MG63 (cell line): ENCODE data around the gene ZSWIM6. TPM values are rescaled to one million over a fixed set of nuclear protein-coding genes. Genes with fewer than 3 reads are reported as not detected.
A peak's percentile ranks its signal among the peaks of the same experiment; 100 is the strongest.

ENCODE experiments used
- DNase-seq: peaks from one replicate; pipeline ENCODE4 v3.0.0-alpha.2; 2020
- H3K27me3 ChIP-seq: fragments of 250-450 bp; sonication (Bioruptor Pico); 2 replicates; pipeline ENCODE4 v1.5.1; 2020; ENCODE audit warnings: mild to moderate bottlenecking, moderate library complexity
- H3K36me3 ChIP-seq: fragments of 250-450 bp; sonication (Bioruptor Pico); 2 replicates; pipeline ENCODE4 v1.5.1; 2020; ENCODE audit warnings: mild to moderate bottlenecking, moderate library complexity
- H3K4me3 ChIP-seq: fragments of 250-450 bp; sonication (Bioruptor Pico); 2 replicates; pipeline ENCODE4 v1.5.1; 2020; ENCODE audit warnings: mild to moderate bottlenecking, moderate library complexity
- H3K9me3 ChIP-seq: fragments of 250-450 bp; sonication (Bioruptor Pico); 2 replicates; pipeline ENCODE4 v1.5.1; 2020; ENCODE audit warnings: mild to moderate bottlenecking, moderate library complexity
- total RNA-seq: library from RNA; depleted of rRNA; stranded (reverse); fragments of >200 nt; shearing (Covaris generic); gene quantifications from 2 replicates; pipeline ENCODE4 v1.2.3, GENCODE V29; 2014; ENCODE audit warnings: low replicate concordance

ZSWIM6 gene
- total RNA-seq, 1 experiment from 2014 or later, result 3.3 TPM

DNA sequence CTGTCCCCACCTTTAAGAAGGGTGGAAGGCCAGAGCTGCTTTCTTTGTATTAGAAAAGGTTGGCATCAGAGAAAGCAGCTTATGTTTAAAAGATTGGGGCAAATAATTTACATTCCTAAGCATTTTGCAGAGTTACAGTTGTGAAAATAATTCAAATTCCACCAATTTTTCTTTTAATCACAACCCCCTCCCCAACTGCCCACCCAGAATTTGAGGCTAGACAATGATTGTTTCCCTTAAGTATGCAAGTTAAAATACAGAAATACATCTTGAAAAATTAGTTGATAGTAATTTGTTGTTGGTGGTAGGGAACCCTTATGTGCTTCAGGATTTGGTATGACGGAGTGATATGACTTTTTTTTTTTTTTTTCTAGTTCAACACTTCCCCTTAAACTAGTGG is 133.0 kb downstream of the ZSWIM6 start:
- H3K36me3 ChIP-seq, result no peaks in the 10 kb centered on the region
- no peaks in the 10 kb centered on the region for H3K9me3 ChIP-seq
- no peak overlapping the region for H3K4me3 ChIP-seq
- no peak for DNase-seq
- no peaks in the 10 kb centered on the region for H3K27me3 ChIP-seq

DNA sequence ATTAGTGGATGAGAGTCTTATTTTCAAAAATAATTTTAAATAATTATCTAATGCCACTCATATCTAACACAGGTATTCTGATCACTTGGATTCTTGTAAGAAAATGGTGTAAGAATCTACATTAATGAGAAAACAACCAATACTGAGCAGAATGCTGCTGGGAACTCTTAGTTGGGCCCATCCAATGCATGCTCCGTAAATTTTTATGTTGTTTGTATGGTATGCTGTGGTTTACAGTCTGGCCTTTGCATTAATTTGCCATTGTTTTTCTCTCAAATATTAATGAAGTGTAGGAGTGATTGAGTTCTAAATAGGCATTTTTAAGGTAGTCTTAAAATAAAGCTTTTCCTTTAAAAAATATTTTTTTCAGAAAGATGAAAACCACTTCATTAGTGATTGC is 133.4 kb downstream of the ZSWIM6 start:
- no peak for DNase-seq
- Histone ChIP-seq H3K36me3 (no peaks in the 10 kb centered on the region), H3K9me3 (no peaks in the 10 kb centered on the region), H3K27me3 (no peaks in the 10 kb centered on the region), H3K4me3 (no peak overlapping the region)

DNA sequence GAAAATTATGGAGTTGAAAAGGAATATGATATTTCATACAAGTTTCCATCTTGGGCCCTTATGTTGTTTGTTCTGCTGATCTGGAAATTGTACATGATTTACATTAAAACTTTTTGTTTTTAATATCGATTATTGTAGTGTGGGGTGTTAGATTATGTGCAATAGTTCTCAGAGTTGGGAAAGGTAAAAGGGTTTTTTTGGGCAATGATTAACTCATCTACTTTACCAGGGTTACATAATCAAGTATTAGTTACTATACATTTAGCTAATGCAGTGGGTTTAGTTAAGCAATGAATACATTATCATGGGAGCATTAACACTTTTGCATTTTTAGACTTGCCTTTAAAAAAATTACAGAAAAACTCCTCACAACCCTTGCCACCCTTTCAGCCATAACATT is 134.0 kb downstream of the ZSWIM6 start:
- DNase-seq, result no peak
- no peaks in the 10 kb centered on the region for H3K9me3 ChIP-seq
- no peak overlapping the region for H3K4me3 ChIP-seq
- H3K27me3 ChIP-seq, result no peaks in the 10 kb centered on the region
- H3K36me3 ChIP-seq, result no peaks in the 10 kb centered on the region

DNA sequence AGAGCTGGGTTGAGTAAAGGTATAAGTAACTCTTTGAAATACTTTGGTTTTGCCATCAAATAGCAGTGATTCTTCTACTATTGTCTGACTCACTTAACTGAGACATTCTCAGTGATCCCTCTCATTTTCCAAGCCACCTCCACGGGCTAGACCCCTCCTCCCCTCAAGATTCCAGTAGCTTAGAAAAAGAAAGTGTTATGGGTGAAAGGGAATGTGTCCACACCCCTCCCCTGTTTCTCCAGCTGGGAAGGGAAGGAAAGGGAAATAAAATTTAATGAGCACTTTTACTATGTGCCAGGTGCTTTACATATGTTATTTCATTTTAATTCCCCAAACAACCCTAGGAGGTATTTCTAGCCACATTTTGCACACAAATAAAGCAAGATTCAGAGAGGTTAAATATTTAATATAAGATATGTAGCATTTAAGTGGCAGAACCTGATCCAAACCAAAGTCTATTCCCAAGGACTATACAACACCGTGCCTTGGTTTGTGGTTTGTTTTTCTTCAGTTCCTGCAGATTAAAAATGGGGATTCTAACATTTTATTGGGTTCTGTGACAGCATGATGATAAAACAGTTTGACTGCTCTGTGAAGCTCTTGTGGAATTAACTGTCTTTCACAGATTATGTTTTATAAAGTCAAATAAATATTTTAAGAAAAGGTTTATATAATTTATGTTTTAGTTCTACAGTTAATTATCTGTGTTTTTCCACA is 135.9 kb downstream of the ZSWIM6 start:
- H3K9me3 ChIP-seq, result no peaks in the 10 kb centered on the region
- peaks cover 2% of the 10 kb centered on the region; the same call in 1 of the 2 replicates for H3K36me3 ChIP-seq
- no peaks in the 10 kb centered on the region for H3K27me3 ChIP-seq
- H3K4me3 ChIP-seq, result no peak overlapping the region
- peak; percentile 24 for DNase-seq

DNA sequence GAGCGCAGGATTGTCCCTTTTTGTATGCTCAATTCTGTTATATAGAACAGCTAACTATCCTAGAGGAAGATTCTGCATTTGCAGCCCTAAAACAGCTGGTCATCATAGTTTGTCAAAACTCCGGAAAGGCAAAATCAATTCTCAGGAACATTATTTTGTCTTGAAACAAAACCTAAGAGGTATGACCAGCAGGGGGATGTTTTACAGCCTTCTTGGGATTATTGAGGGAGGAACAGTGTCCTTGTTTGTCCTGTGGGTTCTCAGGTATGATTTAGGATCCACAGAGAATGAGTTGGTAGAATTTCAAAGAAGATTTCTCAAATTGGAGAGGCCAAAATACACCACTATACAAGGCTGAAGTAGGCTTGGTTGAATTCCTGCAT is 136.4 kb downstream of the ZSWIM6 start:
- DNase-seq, result no peak
- H3K4me3 ChIP-seq, result no peak overlapping the region
- H3K9me3 ChIP-seq, result no peaks in the 10 kb centered on the region
- no peaks in the 10 kb centered on the region for H3K27me3 ChIP-seq
- H3K36me3 ChIP-seq, result peaks cover 3% of the 10 kb centered on the region; the same call in 1 of the 2 replicates

DNA sequence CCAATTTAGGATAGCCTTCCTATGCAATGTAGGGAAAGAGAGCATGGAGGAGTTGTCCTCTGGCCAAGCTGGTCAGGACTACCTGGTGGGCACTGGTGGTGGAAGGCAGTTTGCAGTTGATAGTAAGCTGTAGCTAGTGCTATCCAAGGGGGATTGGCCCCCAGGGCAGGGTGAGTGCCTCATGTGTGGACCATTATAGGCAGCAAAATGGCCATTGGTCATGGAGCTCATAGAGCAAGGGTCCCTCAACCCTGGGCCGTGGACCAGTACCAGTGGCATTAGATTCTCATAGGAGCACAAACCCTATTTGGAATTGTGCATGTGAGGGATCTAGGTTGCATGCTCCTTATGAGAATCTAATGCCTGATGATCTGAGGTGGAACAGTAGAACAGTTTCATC is 139.3 kb downstream of the ZSWIM6 start:
- no peaks in the 10 kb centered on the region for H3K9me3 ChIP-seq
- H3K27me3 ChIP-seq, result no peaks in the 10 kb centered on the region
- DNase-seq, result no peak
- no peak overlapping the region for H3K4me3 ChIP-seq
- H3K36me3 ChIP-seq, result peaks cover 3% of the 10 kb centered on the region; the same call in 1 of the 2 replicates

DNA sequence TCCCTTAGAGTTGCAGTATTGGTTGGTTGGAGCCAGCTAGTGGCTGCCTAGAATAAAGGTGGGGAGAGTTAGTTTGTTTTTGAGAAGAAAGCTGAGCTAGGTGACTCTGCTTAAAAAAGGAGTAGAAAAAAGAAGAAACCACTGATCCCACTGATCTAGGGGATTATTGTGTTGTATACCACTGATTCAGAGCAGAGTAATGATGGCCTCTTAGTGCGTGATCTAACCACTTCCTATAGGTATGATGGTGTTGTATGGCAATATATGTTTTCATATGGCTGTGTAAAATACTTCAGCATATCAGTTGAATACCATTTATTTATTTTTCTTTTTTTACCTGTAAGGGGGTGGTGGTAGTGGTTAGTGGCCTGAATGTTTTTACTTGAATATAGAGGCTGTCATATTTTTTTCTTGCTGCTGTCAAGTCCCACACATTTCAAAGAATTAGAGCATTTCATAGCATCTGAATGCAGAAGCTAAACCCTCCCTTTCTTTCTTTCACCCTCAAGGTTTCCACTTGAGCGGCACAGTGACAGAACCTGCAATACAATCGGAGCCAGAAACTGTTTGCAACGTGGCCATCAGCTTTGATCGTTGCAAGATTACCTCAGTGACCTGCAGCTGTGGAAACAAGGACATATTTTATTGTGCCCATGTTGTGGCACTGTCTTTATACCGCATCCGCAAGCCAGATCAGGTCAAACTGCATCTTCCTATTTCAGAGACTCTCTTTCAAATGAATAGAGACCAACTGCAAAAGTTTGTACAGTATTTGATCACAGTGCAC is 140.3 kb downstream of the ZSWIM6 start:
- Histone ChIP-seq H3K9me3 (no peaks in the 10 kb centered on the region), H3K36me3 (peaks cover 3% of the 10 kb centered on the region; the same call in 1 of the 2 replicates), H3K4me3 (no peak overlapping the region), H3K27me3 (no peaks in the 10 kb centered on the region)
- DNase-seq, result no peak

DNA sequence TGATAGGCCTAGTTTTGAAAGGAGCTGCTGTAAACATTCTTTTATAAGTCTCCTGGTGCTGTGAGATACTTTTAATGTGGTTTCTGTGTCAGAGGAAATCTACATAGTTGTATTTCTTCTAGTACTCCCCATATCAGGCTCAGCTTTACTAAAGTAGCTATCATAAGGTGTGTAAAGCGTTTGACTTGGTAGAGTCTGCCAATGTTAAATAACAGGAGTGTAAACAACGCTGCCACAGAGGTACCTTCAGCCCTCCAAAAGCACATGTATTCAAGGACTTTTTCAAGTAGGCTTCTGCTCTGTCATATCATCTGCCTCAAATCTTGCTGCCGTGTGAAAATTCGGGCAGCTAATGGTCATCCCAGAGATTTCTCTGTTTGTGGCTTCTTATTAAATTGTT is 142.7 kb downstream of the ZSWIM6 start:
- Histone ChIP-seq H3K27me3 (no peaks in the 10 kb centered on the region), H3K36me3 (peaks cover 3% of the 10 kb centered on the region; the same call in 1 of the 2 replicates), H3K9me3 (no peaks in the 10 kb centered on the region), H3K4me3 (no peak overlapping the region)
- no peak for DNase-seq

DNA sequence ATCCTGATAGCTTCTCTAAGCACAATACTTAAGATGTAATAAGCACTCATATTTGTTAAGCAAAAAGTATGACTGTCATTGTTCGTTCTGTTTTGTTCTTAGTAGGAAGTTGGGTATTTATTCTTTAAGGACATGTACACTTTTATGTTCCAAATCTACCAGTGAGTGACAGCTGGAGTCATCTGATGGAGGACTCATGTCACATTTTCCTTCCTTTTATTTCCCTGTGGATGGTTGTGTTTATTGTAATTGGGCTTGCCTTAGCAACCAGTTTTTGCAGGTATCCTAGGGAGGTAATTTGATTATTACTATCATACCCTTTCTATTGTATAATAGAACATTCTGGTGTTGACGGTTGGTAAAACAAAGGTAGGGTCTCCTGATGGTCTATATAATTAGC is 145.7 kb downstream of the ZSWIM6 start:
- Histone ChIP-seq H3K9me3 (no peaks in the 10 kb centered on the region; the same call in 1 of the 2 replicates), H3K4me3 (no peak overlapping the region), H3K27me3 (no peaks in the 10 kb centered on the region), H3K36me3 (peaks cover 2% of the 10 kb centered on the region; the same call in 1 of the 2 replicates)
- DNase-seq, result no peak

DNA sequence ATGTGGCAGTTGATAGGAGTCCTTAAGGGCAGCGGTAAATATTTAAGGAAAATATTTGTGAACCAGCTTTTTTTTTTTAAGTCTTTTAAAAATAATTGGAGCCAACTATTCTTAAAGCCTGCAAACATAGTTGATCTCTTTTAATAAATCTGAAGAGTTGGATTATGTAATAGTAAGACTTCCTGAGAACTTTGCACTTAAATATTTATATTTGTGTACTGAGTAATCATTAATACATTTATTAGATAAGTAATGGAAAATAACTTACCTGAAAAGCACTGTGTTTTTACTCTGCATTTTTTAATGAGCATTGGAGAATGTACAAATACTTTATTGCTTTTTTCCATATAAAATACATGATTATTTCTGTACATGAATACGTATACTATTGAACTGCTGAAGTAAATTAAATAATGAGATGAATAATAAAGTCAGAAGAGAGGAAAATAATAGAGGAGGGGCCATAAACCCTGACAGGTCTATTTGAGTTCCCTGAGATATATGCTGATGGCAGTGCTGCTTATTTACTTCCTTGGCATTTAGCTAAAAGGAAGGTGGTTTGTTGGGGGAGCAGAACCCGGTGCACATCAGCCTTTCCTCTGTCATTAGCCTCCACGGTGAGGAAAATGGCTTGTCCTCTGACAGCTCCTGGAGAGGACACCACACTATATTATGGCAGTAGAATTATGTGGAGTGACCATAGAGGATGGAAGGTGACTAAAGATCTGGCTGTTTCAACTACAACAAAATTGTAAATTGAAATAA is 148.0 kb downstream of the ZSWIM6 start:
- Histone ChIP-seq H3K27me3 (no peaks in the 10 kb centered on the region), H3K9me3 (no peaks in the 10 kb centered on the region; the same call in 1 of the 2 replicates), H3K36me3 (no peaks in the 10 kb centered on the region; the same call in 1 of the 2 replicates), H3K4me3 (no peak overlapping the region)
- DNase-seq, result no peak

DNA sequence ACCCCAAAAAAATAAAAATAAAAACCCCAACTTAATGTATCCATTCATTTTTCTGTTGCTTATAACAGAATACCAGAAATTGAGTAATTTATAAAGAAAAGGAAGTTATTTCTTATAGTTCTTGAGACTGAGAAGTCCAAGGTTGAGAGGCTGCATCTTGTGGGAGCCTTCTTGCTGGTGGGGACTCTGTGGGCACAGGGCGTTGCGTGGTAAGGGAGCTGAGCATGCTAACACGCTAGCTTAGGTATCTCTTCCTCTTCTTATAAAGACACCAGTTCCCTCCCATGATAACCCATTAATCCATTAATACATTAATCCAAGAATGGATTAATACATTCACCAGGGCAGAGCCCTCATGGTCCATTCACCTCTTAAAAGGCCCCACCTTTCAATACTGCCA is 150.9 kb downstream of the ZSWIM6 start:
- DNase-seq, result no peak
- no peaks in the 10 kb centered on the region; the same call in 1 of the 2 replicates for H3K36me3 ChIP-seq
- H3K4me3 ChIP-seq, result no peak overlapping the region
- H3K27me3 ChIP-seq, result no peaks in the 10 kb centered on the region
- H3K9me3 ChIP-seq, result no peaks in the 10 kb centered on the region; the same call in 1 of the 2 replicates

DNA sequence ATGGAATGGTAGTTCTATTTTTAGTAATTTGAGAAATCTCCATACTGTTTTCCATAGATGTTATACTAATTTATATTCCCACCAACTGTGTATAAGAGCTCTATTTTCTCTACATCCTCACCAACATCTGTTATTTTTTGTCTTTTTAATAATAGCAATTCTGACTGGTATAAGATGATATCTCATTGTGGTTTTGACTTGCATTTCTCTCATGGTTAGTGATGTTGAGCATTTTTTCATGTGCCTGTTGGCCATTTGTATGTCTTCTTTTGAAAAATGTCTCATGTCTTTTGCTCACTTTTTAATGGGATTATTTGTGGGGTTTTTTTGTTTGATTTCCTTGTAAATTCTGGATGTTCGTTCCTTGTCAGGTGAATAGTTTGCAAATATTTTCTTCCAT is 154.4 kb downstream of the ZSWIM6 start:
- no peaks in the 10 kb centered on the region; the same call in 1 of the 2 replicates for H3K36me3 ChIP-seq
- H3K27me3 ChIP-seq, result no peaks in the 10 kb centered on the region
- no peaks in the 10 kb centered on the region; the same call in 1 of the 2 replicates for H3K9me3 ChIP-seq
- H3K4me3 ChIP-seq, result no peak overlapping the region
- no peak for DNase-seq

DNA sequence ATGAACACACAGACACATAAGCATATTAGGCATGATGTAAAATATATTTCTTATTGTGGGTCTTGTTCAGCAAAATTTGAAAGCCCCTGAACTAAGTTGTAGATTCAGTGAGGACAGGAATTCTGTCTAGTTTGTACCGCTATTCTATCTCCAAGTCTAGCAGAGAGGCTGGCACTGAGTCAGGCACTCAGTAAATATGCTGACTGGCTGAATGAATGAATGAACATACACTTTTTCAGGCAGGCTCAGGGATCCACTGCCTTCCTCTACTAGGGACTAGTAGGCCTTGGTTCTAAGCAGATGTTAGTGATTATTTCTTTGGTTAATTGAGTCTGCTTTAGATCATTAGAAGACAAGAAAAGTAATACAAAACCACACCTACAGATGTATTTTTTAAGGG is 157.5 kb downstream of the ZSWIM6 start:
- Histone ChIP-seq H3K36me3 (no peaks in the 10 kb centered on the region), H3K4me3 (no peak overlapping the region), H3K9me3 (no peaks in the 10 kb centered on the region), H3K27me3 (no peaks in the 10 kb centered on the region)
- no peak for DNase-seq

DNA sequence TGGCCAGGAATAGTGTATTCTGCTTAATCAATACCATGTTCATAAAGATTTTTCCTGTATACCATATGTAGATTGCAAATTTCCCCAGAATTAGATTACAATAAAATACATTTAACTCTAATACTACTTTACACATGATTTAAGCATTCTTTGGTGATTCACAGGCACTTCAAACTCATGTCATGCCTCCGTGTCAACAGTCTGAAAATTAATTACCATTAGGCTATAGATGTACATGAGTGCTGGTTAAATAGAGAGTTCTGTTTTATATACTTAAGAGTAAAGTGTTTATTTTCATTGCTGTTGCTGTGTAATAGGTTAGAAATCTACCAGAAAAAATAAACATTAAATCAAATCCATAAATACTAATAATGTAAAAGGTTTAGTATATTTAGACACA is 159.8 kb downstream of the ZSWIM6 start:
- no peaks in the 10 kb centered on the region for H3K9me3 ChIP-seq
- no peak for DNase-seq
- no peaks in the 10 kb centered on the region for H3K27me3 ChIP-seq
- no peaks in the 10 kb centered on the region; the same call in 1 of the 2 replicates for H3K36me3 ChIP-seq
- H3K4me3 ChIP-seq, result no peak overlapping the region

DNA sequence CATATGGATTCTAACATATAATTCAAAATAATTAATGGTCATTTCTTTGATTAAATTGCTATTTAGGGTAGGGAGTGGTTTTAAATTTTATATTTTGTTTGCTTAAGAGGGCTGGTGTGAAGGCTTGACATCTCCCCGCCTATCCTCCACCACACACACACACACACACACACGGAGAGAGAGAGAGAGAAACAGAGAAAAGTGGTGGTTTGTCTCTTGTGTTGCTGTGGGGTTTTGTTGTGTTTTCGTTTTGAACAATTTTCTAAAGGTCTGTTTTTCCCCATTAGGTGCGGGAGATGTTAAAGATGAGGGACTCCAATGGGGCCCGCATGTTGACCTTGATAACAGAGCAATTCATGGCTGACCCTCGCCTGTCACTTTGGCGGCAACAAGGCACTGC is 161.9 kb downstream of the ZSWIM6 start:
- no peak for DNase-seq
- no peak overlapping the region for H3K4me3 ChIP-seq
- no peaks in the 10 kb centered on the region for H3K27me3 ChIP-seq
- H3K9me3 ChIP-seq, result no peaks in the 10 kb centered on the region
- H3K36me3 ChIP-seq, result no peaks in the 10 kb centered on the region; the same call in 1 of the 2 replicates

DNA sequence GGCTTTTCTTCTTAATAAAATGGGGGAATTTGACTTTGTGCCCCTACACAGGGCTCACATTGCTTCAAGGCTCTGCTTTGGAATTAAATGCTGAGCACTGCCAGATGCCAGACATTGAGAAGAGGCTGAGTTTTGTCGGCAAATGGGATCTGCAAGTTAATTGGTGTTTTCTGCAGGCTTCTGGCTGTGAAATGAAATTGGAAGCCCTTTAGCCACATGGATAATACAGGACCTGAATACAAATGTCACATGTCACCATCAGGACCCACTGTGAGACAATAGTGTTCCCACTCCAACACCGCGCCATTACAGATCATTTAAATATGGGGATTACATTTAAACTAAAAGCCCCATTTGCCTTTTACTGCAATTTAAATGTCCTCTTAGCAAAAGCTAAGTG is 164.4 kb downstream of the ZSWIM6 start:
- no peak for DNase-seq
- Histone ChIP-seq H3K27me3 (no peaks in the 10 kb centered on the region), H3K9me3 (no peaks in the 10 kb centered on the region), H3K36me3 (peaks cover under 1% of the 10 kb centered on the region; the same call in 1 of the 2 replicates), H3K4me3 (no peak overlapping the region)

DNA sequence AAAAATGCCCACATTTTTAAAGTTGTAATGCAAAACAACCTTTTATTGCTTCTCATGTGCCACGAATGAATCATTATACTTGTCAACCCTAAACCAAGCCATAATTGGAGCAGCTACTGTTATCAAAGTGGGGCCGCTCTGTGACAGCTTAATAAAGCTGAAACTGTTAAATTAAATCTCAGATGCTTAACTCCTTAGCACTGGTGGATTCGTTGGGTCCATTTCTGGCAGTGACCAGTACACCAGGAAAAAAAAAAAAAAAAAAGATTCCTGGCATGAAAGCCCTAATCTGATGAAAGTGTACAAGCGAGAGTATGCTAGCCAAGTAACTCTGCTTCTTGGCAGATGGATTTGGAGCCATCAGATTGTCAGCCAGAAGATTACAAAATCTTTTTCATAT is 164.8 kb downstream of the ZSWIM6 start:
- DNase-seq, result no peak
- peaks cover 2% of the 10 kb centered on the region; the same call in 1 of the 2 replicates for H3K36me3 ChIP-seq
- no peaks in the 10 kb centered on the region for H3K27me3 ChIP-seq
- no peaks in the 10 kb centered on the region for H3K9me3 ChIP-seq
- no peak overlapping the region for H3K4me3 ChIP-seq
